ENCODE measurements around the gene LPXN.
A peak's percentile ranks its signal among the peaks of the same experiment; 100 is the strongest.
"Not testable (repeated sequence)": the region's sequence is repeated elsewhere in the genome, so short reads cannot be mapped to it uniquely, and the experiment has no call there.

LPXN gene

GRCh38 chr11:58579192-58580129 is 3.8 kb upstream of the LPXN start:
- H3K4me3 ChIP-seq (ENCODE audit: low read depth, low read length): peak overlapping the region; percentile 84

GRCh38 chr11:58578635-58579191 is 3.1 kb upstream of the LPXN start, which contains the start of gene ZFP91:
Gene ZFP91, plus strand, starts transcription at chr11:58579063. Its CDS starts 219 bp downstream, at chr11:58579282.
- peak within 1 kb of the TSS; percentile 94 for H3K4me3 ChIP-seq (ENCODE audit: low read depth, low read length)

GRCh38 chr11:58578136-58578634 is 2.5 kb upstream of the LPXN start:
- peak overlapping the region; percentile 94 for H3K4me3 ChIP-seq (ENCODE audit: low read depth, low read length)

GRCh38 chr11:58577555-58578135 is 2.0 kb upstream of the LPXN start:
- H3K4me3 ChIP-seq (ENCODE audit: low read depth, low read length): peak overlapping the region; percentile 94

- H3K4me3 ChIP-seq (ENCODE audit: low read depth, low read length): peak overlapping the region; percentile 94
These were observed 1.3 kb upstream of the LPXN start for GRCh38 chr11:58576887-58577471.

GRCh38 chr11:58574881-58575280 is 775 bp downstream of the LPXN start:
- H3K4me3 ChIP-seq (ENCODE audit: low read depth, low read length): no peak overlapping the region

- no peak overlapping the region for H3K4me3 ChIP-seq (ENCODE audit: low read depth, low read length)
These were observed 2.1 kb downstream of the LPXN start for GRCh38 chr11:58573451-58574104.

- not testable (repeated sequence) for H3K4me3 ChIP-seq (ENCODE audit: low read depth, low read length)
These were observed 2.8 kb downstream of the LPXN start for GRCh38 chr11:58572906-58573305.

- no peak overlapping the region for H3K4me3 ChIP-seq (ENCODE audit: low read depth, low read length)
These were observed 7.7 kb downstream of the LPXN start for GRCh38 chr11:58567889-58568512.

- no peak overlapping the region for H3K4me3 ChIP-seq (ENCODE audit: low read depth, low read length)
These were observed 11.4 kb downstream of the LPXN start for GRCh38 chr11:58564231-58564630.

GRCh38 chr11:58562375-58562800 is 13.3 kb downstream of the LPXN start:
- H3K4me3 ChIP-seq (ENCODE audit: low read depth, low read length): no peak overlapping the region

- H3K4me3 ChIP-seq (ENCODE audit: low read depth, low read length): no peak overlapping the region
These were observed 14.1 kb downstream of the LPXN start for GRCh38 chr11:58561394-58562098.

GRCh38 chr11:58560842-58561241 is 14.8 kb downstream of the LPXN start:
- H3K4me3 ChIP-seq (ENCODE audit: low read depth, low read length): no peak overlapping the region

- no peak overlapping the region for H3K4me3 ChIP-seq (ENCODE audit: low read depth, low read length)
These were observed 26.0 kb downstream of the LPXN start for GRCh38 chr11:58549644-58550043.

- no peak overlapping the region for H3K4me3 ChIP-seq (ENCODE audit: low read depth, low read length)
These were observed 28.8 kb downstream of the LPXN start for GRCh38 chr11:58546841-58547240.

GRCh38 chr11:58531865-58532341 is 43.8 kb downstream of the LPXN start:
- H3K4me3 ChIP-seq (ENCODE audit: low read depth, low read length): no peak overlapping the region

- no peak overlapping the region for H3K4me3 ChIP-seq (ENCODE audit: low read depth, low read length)
These were observed 45.4 kb downstream of the LPXN start for GRCh38 chr11:58530236-58530635.

GRCh38 chr11:58527429-58527828 is 48.2 kb downstream of the LPXN start:
- no peak overlapping the region for H3K4me3 ChIP-seq (ENCODE audit: low read depth, low read length)

GRCh38 chr11:58526721-58527120 is 48.9 kb downstream of the LPXN start:
- H3K4me3 ChIP-seq (ENCODE audit: low read depth, low read length): no peak overlapping the region

Data from iPS-11a (cell line).